Panc1 (cell line): Measurements from ENCODE around the gene NR1H2. TPM values are rescaled to one million over a fixed set of nuclear protein-coding genes. Genes with fewer than 3 reads are reported as not detected.
A peak's percentile ranks its signal among the peaks of the same experiment; 100 is the strongest.

Experiments used
- ATAC-seq: fragments of 200-7000 bp; cut with Tn5 transposase; 2 replicates; pipeline ENCODE4 v1.9.1; 2020; ENCODE audit warnings: mild to moderate bottlenecking, moderate library complexity
- BruUV-seq: library from RNA; stranded (reverse); fragments of 400-500 nt; replicated peaks from 2 replicates; lab custom pipeline; 2021; lab: Mats Ljungman, UMichigan
- CTCF ChIA-PET: fragments of 300-600 bp; sonication (Branson Sonifier 250); formaldehyde crosslinking; loops from one replicate; lab custom pipeline; 2022; ENCODE audit warnings: antibody characterized with exemption; lab: Charles Lee
- POLR2A ChIA-PET: fragments of 300-600 bp; sonication (Branson Sonifier 250); formaldehyde crosslinking; loops from one replicate; lab custom pipeline; 2022; ENCODE audit warnings: antibody characterized with exemption; lab: Charles Lee
- DNase-seq: peaks from one replicate; pipeline ENCODE4 v3.0.0-alpha.2; 2010; ENCODE audit warnings: low read depth, low spot score
- H3K27ac ChIP-seq: 2 replicates; pipeline ENCODE4 v1.5.1; 2011; ENCODE audit warnings: mild to moderate bottlenecking, low read length, inconsistent platforms
- H3K27me3 ChIP-seq: fragments of 200-500 bp; sonication (Bioruptor generic); 2 replicates; pipeline ENCODE4 v1.6.0; 2014; ENCODE audit warnings: low read length, inconsistent platforms; ENCODE audit not compliant: control insufficient read depth, insufficient read depth
- H3K36me3 ChIP-seq: fragments of 200-500 bp; sonication (Bioruptor generic); 2 replicates; pipeline ENCODE4 v1.5.1; 2014; ENCODE audit warnings: inconsistent platforms, mild to moderate bottlenecking, low read length, moderate library complexity; ENCODE audit not compliant: control insufficient read depth, insufficient read depth
- H3K4me1 ChIP-seq: 2 replicates; pipeline ENCODE4 v1.5.1; 2011; ENCODE audit warnings: inconsistent platforms, mild to moderate bottlenecking, low read length, moderate library complexity; ENCODE audit not compliant: control insufficient read depth, insufficient read depth
- H3K4me3 ChIP-seq, 2 experiments: 2 replicates each; pipeline ENCODE4 v1.5.1; 2011 to 2012; ENCODE audit warnings: low read depth in 2 of 2, low read length in 2 of 2, mild to moderate bottlenecking in 2 of 2, inconsistent platforms in 1 of 2, moderate library complexity in 1 of 2
- H3K9me3 ChIP-seq: fragments of 200-500 bp; sonication (Bioruptor generic); 2 replicates; pipeline ENCODE4 v1.5.1; 2014; ENCODE audit warnings: low read depth, mild to moderate bottlenecking, inconsistent platforms, low read length, moderate library complexity; ENCODE audit not compliant: control insufficient read depth, insufficient read depth
- CTCF ChIP-seq: fragments of 450-650 bp; IDR thresholded peaks from 2 replicates; pipeline ENCODE4 v1.5.1; 2017; ENCODE audit warnings: mild to moderate bottlenecking
- POLR2AphosphoS5 ChIP-seq: IDR thresholded peaks from 2 replicates; pipeline ENCODE4 v1.6.1; 2012; ENCODE audit warnings: mild to moderate bottlenecking, low read depth, low read length, moderate library complexity
- REST ChIP-seq, 2 experiments: IDR thresholded peaks; 2 replicates each; pipeline ENCODE4 v1.6.1; 2011 to 2012; ENCODE audit warnings: low read depth in 2 of 2, control low read depth in 1 of 2, low read length in 1 of 2, mild to moderate bottlenecking in 1 of 2, moderate library complexity in 1 of 2; ENCODE audit not compliant: insufficient read depth in 1 of 2
- SIN3A ChIP-seq: IDR thresholded peaks from 2 replicates; pipeline ENCODE4 v1.6.1; 2012; ENCODE audit warnings: low read depth, mild to moderate bottlenecking, low read length, moderate library complexity, borderline replicate concordance; ENCODE audit not compliant: insufficient read depth
- TCF7L2 ChIP-seq: IDR thresholded peaks from 2 replicates; pipeline ENCODE4 v1.6.1; 2011; ENCODE audit warnings: mild to moderate bottlenecking, low read depth, low read length, inconsistent platforms
- in situ Hi-C: cut with HindIII; loops from 2 replicates; pipeline ENCODE4 v1.10.0; 2016; ENCODE audit warnings: low sequenced_read_pairs, low pct_unique_long_range_greater_than_20kb
- intact Hi-C: fragments of 100-400 bp; cut with micrococcal nuclease; formaldehyde crosslinking; loops from one replicate; pipeline ENCODE4 v1.10.0; 2022; ENCODE audit not compliant: unreplicated experiment
- total RNA-seq: library from RNA; stranded (reverse); gene quantifications from one replicate; pipeline ENCODE4 v1.2.1, GENCODE V29; 2021; ENCODE audit not compliant: unreplicated experiment

NR1H2 gene
- total RNA-seq, 1 experiment from 2014 or later: 55.8 TPM

GRCh38 chr19:50401605-50402450, 25.6 kb downstream of the NR1H2 start:
- ChIA-PET POLR2A (interaction anchor here (1.0 kb wide), 1 partner anchor 26 kb away, joined by 3 read pairs; no protein-coding TSS in a partner anchor), CTCF (no interaction called here)
- intact Hi-C loops (no loop called here), in situ Hi-C loops (no loop called here)
- no peak overlapping the region for H3K27ac ChIP-seq
- H3K9me3 ChIP-seq: no peaks in the 10 kb centered on the region
- TSS peak; percentile 50 for BruUV-seq
- DNase-seq: no peak
- H3K36me3 ChIP-seq: no peaks in the 10 kb centered on the region
- ATAC-seq: no peak
- H3K4me3 ChIP-seq: no peak overlapping the region
- TF ChIP-seq TCF7L2: no peak
- TF ChIP-seq REST (IDR thresholded peaks at IDR 0.05; ENCODE audit: insufficient read depth in 1 of 2, low read depth in 2 of 2, low read length in 1 of 2): no peak
- TF ChIP-seq CTCF: no peak
- TF ChIP-seq SIN3A: no peak
- TF ChIP-seq POLR2AphosphoS5: no peak
- H3K4me1 ChIP-seq: no peaks in the 10 kb centered on the region
- H3K27me3 ChIP-seq: no peaks in the 10 kb centered on the region

- intact Hi-C loops (no loop called here), in situ Hi-C loops (no loop called here)
- H3K27me3 ChIP-seq: no peaks in the 10 kb centered on the region
- H3K9me3 ChIP-seq: no peaks in the 10 kb centered on the region
- ChIA-PET POLR2A (interaction anchor here (1.0 kb wide), 1 partner anchor 26 kb away, joined by 3 read pairs; no protein-coding TSS in a partner anchor), CTCF (no interaction called here)
- no peak overlapping the region for H3K4me3 ChIP-seq
- no peaks in the 10 kb centered on the region for H3K4me1 ChIP-seq
- DNase-seq (no peak), ATAC-seq (no peak)
- H3K27ac ChIP-seq: no peak overlapping the region
- TF ChIP-seq TCF7L2 (no peak), CTCF (no peak), SIN3A (no peak), REST (IDR thresholded peaks at IDR 0.05; ENCODE audit: insufficient read depth in 1 of 2, low read depth in 2 of 2, low read length in 1 of 2) (no peak), POLR2AphosphoS5 (no peak)
- no TSS peak for BruUV-seq
- H3K36me3 ChIP-seq: no peaks in the 10 kb centered on the region
Measured at GRCh38 chr19:50402544-50403301, 26.5 kb downstream of the NR1H2 start.
